Measurements from ENCODE around the gene ERCC6L2. TPM values are rescaled to one million over a fixed set of nuclear protein-coding genes. Genes with fewer than 3 reads are reported as not detected.

The ERCC6L2 gene
- total and polyA plus RNA-seq, 2 of the 8 experiments (the other 6 are each of a cell fraction or from before 2014, with no cell fraction given) = 9.8 to 50.0 TPM

- TF ChIP-seq SUZ12 (IDR thresholded peaks at IDR 0.05; ENCODE audit: low read length) (no peak), KDM1A (IDR thresholded peaks at IDR 0.05; ENCODE audit: borderline replicate concordance, low read length) (no peak), CBX8 (IDR thresholded peaks at IDR 0.05; ENCODE audit: borderline replicate concordance, low read depth, low read length) (no peak), TBP (IDR thresholded peaks at IDR 0.05; ENCODE audit: low read depth, low read length) (no peak), SP2 (IDR thresholded peaks at IDR 0.05; ENCODE audit: low read length) (no peak), EGR1 (IDR thresholded peaks at IDR 0.05; ENCODE audit: borderline replicate concordance, low read depth, low read length) (no peak), RBBP5 (IDR thresholded peaks at IDR 0.05; ENCODE audit: borderline replicate concordance, low read depth, low read length) (no peak), EP300 (IDR thresholded peaks at IDR 0.05; ENCODE audit: borderline replicate concordance in 1 of 2, low read depth in 2 of 2, low read length in 2 of 2) (no peak), YY1 (IDR thresholded peaks at IDR 0.05; ENCODE audit: low read depth, low read length) (no peak)
Observed at GRCh38 chr9:95937131-95937530, 61.6 kb downstream of the ERCC6L2 start (continued).
